G401 (cell line): Measurements from ENCODE around the gene ROPN1. TPM values are rescaled to one million over a fixed set of nuclear protein-coding genes. Genes with fewer than 3 reads are reported as not detected.
A peak's percentile ranks its signal among the peaks of the same experiment; 100 is the strongest.
"Not testable (repeated sequence)": the region's sequence is repeated elsewhere in the genome, so short reads cannot be mapped to it uniquely, and the experiment has no call there.

ENCODE experiments used
- DNase-seq: peaks from one replicate; pipeline ENCODE4 v3.0.0-alpha.2; 2015; ENCODE audit warnings: low spot score
- in situ Hi-C: cut with HindIII; loops from 2 replicates; pipeline ENCODE4 v1.10.0; 2016; ENCODE audit warnings: low sequenced_read_pairs, mixed read lengths
- total RNA-seq: library from RNA; depleted of rRNA; stranded (reverse); fragments of >200 nt; shearing (Covaris generic); gene quantifications from 2 replicates; pipeline ENCODE4 v1.2.3, GENCODE V29; 2014; rRNA removed

ROPN1 gene
- not detected in 2 replicates for total RNA-seq

DNA sequence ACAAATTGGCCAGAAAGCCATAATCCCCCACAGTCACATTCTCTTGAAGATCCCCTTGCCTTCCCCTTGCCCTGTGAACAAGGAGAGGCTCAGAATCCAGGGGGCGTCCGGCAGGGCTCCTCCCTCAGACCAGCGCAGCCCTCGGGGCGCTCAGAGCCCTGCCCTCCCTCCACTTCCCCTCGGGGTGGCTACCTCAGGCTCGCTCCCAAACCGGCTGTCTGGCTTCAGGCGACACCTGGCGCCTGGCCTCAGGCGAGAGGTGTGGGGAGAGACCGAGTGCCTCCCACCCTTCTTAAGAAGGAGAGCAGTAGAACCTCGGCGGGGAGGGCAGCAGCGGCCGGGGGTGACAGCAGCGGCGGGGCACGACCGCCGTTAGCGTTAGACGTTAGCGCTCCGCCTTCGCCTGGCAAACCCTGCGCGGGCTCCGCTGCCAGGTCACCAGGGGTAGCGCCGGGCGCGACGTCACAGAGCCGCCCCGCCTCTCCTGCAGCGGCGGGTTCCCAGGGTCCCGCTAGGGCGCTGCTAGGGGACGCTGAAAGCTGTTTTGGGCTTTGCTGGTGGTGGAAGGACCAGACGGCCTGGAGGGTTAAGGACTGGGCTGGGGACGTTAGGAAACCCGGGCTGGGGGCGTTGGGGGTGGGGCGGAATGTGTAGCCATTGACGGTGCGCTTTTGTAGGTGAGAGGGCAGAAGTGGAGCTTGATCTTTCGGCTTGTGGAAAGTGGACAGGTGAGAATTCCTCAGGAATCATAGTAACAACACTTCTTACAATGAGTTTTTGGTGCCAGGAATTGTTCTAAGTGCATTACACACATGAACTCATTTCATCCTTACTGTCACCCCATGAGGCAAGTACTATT is at the start of gene ROPN1:
Gene ROPN1, minus strand, starts transcription at position 395 of the 859 bp plus-strand sequence. CDS start 11,643 bp downstream, outside the sequence.
- in situ Hi-C loops, result not testable (repeated sequence)

GRCh38 chr3:124041553-124041952 is 49.6 kb upstream of the ROPN1 start:
- in situ Hi-C loops, result no loop called here

More for the DNA sequence above, at the start of gene ROPN1:
- DNase-seq, result not testable (repeated sequence)

GRCh38 chr3:124037326-124037725 is 45.4 kb upstream of the ROPN1 start:
- DNase-seq, result no peak
- in situ Hi-C loops, result no loop called here

More at GRCh38 chr3:124041553-124041952, 49.6 kb upstream of the ROPN1 start:
- DNase-seq, result no peak

DNA sequence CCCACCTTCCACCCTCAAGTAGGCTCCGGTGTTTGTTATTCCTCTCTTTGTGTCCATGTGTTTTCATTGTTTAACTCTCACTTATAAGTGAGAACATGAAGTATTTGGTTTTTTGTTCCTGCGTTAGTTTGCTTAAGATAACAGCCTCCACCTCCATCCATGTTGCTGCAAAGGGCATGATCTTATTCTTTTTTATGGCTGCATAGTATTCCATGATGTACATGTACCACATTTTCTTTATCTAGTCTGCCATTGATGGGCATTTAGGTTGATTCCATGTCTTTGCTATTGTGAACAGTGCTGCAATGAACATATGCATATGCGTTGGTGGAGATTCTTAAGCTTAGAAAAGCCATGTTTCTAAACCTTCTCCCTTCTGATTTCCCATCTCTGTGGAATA is 44.3 kb upstream of the ROPN1 start:
- in situ Hi-C loops, result not testable (repeated sequence)

GRCh38 chr3:124035463-124036121 is 43.7 kb upstream of the ROPN1 start:
- in situ Hi-C loops, result no loop called here
- DNase-seq, result no peak

More for the DNA sequence above, 44.3 kb upstream of the ROPN1 start:
- not testable (repeated sequence) for DNase-seq

GRCh38 chr3:124034844-124035152 is 42.9 kb upstream of the ROPN1 start:
- in situ Hi-C loops, result no loop called here
- no peak for DNase-seq

DNA sequence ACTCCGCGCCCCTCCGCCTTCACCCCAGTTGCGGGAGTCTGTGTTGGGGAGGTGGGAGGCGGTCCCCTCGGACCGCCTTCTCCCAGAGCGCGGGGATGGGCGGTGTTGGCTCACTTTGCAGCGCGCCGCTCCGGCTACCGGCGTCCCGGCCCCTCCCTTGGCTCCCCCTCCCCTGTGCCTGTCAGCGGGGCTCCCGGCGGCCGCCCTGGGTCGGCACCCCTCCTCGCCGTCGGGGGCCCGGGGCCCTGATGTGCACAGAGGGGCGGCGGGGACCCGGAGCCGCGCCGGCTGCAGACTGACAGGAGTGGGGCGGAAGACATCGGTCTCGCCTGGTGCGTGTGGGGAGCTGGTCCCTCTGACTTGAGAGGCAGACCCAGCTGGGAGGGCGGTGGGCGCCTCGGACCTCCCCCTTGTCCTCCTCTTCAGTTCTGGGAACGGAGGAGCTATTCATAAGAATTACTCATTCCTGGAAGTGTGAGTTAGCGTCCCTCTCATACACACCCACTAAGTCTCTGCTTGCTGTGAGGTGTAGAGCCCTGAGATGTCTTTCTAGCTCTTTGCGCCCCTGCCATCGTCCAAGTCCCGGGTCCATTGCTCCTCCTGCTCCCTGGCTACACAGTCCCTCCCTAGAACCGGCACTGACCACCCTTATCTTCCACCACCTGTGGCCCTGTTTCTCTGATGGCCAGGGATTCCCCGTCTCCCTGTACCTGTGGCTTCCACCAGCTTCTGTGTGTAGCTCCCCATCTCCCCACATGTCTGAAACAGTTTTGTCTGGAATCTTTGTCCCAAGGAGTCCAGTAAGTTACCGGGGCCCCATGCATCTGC is 42.3 kb upstream of the ROPN1 start:
- no peak for DNase-seq
- in situ Hi-C loops, result no loop called here

GRCh38 chr3:124033360-124034015 is 41.6 kb upstream of the ROPN1 start, which contains the start of gene KALRN:
KALRN (plus strand) TSS chr3:124033369.
- in situ Hi-C loops, result no loop called here

DNA sequence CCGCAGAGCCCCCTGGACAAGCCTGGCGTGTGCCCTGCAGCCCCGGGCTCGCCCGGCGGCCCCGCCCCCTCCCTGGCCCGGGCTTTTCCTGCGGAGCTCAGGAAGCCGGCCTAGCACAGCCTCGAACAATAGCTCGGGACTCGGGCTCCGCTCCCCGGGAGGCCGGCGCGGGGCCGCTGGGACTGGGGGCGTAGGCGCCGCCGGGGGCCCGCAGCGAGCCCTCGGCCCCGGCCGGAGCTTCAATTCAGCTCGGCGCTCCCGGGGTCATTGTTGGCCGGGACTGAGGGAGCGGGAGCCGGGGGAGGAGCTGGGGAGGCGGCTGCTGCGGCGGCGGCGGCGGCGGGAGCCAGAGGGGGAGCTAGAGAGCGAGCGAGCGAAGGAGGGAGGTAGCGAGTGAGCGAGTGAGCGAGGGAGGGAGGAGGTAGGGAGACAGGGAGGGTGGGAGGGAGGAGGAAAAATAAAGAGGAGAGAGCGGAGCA is 41.0 kb upstream of the ROPN1 start:
- in situ Hi-C loops, result no loop called here
- DNase-seq, result peak; percentile 79

More at GRCh38 chr3:124033360-124034015, 41.6 kb upstream of the ROPN1 start, which contains the start of gene KALRN:
- DNase-seq, result no peak

- DNase-seq, result peak; percentile 48
- in situ Hi-C loops, result no loop called here
Observed at GRCh38 chr3:124032311-124032880, 40.5 kb upstream of the ROPN1 start.

- in situ Hi-C loops, result no loop called here
Observed at GRCh38 chr3:124026516-124026915, 34.6 kb upstream of the ROPN1 start.

DNA sequence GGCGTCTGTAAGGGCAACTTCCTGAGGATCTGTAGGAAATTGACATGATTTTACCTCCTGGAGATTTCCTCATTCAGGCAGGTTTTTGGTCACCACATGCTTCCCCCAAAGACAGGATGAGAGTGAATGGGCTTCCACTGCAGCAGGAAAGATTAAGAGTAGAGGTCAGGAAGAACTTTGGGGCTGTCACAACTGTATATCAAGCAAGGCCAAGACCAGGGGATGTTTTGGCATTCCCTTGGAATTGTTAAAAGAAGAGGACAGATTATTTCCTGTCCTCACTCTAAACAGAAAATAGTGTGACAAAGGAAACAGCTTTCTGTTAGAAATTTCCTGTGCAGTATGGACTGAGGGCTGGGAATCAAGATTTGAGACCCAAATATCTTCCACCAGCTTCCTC is 31.6 kb upstream of the ROPN1 start:
- in situ Hi-C loops, DNase-seq: not testable (repeated sequence)

More at GRCh38 chr3:124026516-124026915, 34.6 kb upstream of the ROPN1 start:
- no peak for DNase-seq

GRCh38 chr3:124019291-124019690 is 27.4 kb upstream of the ROPN1 start:
- in situ Hi-C loops, result no loop called here
- no peak for DNase-seq

- DNase-seq, in situ Hi-C loops: not testable (repeated sequence)
Observed at GRCh38 chr3:124017502-124017901, 25.6 kb upstream of the ROPN1 start.

DNA sequence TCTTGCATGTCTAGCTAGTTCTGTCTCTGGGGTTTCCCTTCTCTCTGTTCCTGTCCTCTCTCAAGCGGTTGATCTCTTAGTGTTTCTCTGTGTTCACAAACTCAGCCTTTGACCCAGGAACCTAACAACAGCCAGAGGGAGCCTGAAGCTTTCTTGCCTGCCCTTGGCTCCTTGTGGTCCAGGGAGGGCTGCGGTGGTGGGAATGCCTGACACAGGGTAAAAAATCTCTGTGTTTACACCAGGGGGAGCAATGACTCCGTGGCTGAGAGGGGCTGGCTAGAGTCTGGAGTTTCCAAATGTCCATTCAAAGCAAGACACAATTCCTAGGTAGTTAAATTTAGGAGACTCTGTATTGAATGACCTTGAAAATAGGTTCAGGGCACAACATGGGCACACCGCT is 24.6 kb upstream of the ROPN1 start:
- peak; percentile 41 for DNase-seq
- in situ Hi-C loops, result not testable (repeated sequence)

- in situ Hi-C loops, result no loop called here
- DNase-seq, result no peak
Observed at GRCh38 chr3:124014366-124014942, 22.5 kb upstream of the ROPN1 start.

- in situ Hi-C loops, result not testable (repeated sequence)
Observed at GRCh38 chr3:124008321-124008720, 16.4 kb upstream of the ROPN1 start.

GRCh38 chr3:124007186-124007585 is 15.3 kb upstream of the ROPN1 start:
- in situ Hi-C loops, result no loop called here
- DNase-seq, result no peak

More at GRCh38 chr3:124008321-124008720, 16.4 kb upstream of the ROPN1 start:
- not testable (repeated sequence) for DNase-seq
